Skin epidermis (tissue), 12 donors: ENCODE results near the gene MAGEC3.

Experiments
- H3K27ac ChIP-seq, 21 experiments: fragments of 200-600 bp; sonication (generic) in 11 of 21; one replicate each; pipeline ENCODE4 v1.5.0; 2020; ENCODE audit warnings: mild to moderate bottlenecking in 3 of 21, inconsistent platforms in 2 of 21, moderate library complexity in 2 of 21
- H3K4me3 ChIP-seq, 7 experiments: fragments of 200-600 bp; sonication (generic) in 2 of 7; one replicate each; pipeline ENCODE4 v1.5.0; 2020; ENCODE audit warnings: inconsistent platforms in 2 of 7, mild to moderate bottlenecking in 2 of 7, moderate library complexity in 1 of 7

MAGEC3 gene

DNA sequence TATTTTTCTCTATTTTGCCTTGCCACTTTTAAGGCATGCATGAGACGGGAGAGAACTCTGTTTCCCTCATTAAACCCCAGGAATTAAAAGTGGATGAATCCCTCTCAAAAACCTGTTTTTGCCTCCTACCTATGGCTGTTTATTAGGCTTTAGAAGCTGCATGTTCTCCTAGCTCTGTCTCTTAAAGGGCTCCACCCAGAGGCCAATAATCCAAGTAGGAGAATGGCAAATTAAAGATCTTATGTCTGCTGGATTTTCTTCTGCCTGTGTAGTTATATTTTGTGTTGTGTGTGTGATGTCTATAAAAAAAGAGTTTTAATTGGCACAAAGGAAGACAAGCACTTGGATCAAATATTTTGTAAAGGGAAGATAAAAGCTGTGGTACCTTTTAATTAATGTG lies 98.0 kb downstream of the MAGEC3 start:
- Histone ChIP-seq H3K27ac (no peak overlapping the region), H3K4me3 (no peak overlapping the region)

DNA sequence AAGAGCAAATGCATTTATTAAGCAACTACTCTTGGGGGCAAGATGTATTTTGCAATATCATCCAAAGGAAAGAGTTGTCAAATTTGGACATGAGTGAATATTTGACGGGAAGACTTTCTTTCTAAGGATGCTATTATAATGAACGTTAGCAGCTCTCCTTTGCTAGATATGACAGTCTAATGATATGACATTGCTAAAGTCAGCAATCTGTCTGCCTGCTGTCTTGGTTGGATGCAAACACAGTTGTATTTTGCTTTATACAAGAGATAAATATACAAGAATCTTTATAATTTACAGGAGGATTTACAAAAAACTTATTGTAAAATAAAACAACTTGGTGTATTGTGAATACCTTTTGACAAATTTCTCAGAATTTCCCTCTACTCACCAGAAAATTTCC lies 103.1 kb downstream of the MAGEC3 start:
- H3K27ac ChIP-seq: no peak overlapping the region
- H3K4me3 ChIP-seq: no peak overlapping the region

DNA sequence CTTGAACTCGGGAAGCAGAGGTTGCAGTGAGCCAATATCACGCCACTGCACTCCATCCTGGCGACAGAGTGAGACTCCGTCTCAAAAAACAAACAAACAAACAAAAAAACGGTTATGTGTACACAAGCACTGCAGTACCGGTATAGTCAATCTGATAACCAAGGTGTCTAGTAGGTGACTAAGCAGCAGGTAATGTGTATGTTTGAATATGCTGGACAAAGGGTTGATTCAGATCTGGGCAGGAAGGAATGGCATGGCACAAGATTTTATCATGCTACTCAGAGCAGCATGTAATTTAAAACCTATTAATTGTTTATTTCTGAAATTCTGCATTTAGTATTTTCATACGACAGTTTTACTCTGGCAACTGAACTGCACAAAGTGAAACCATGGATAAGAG lies 107.3 kb downstream of the MAGEC3 start:
- Histone ChIP-seq H3K27ac (no peak overlapping the region), H3K4me3 (no peak overlapping the region)

DNA sequence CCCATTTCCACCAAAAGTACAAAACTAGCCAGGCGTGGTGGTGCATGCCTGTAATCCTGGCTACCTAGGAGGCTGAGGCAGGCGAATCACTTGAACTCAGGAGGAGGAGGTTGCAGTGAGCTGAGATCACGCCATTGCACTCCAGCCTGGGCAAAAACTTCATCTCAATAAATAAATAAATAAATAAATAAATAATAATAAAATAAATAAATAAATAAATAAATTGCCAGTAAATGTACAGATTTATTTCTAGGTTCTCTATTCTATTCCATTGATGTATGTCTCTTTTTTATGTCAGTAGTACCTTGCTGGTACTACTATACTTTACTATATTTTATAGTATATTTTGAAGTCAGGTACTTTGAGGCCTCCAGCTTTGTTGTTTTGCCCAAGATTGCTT lies 109.2 kb downstream of the MAGEC3 start:
- H3K4me3 ChIP-seq: no peak overlapping the region
- no peak overlapping the region for H3K27ac ChIP-seq
